Activated CD8-positive, alpha-beta memory T cell treated with anti-CD3 and anti-CD28 coated beads, Interleukin-2, amount 50 U/mL, for 1 hour (primary cell): Measurements from ENCODE around the gene DNASE1L3.

ENCODE experiments used
- DNase-seq: peaks from one replicate; pipeline ENCODE4 v3.0.0-alpha.2; 2020; ENCODE audit errors: extremely low read depth

The DNASE1L3 gene

DNA sequence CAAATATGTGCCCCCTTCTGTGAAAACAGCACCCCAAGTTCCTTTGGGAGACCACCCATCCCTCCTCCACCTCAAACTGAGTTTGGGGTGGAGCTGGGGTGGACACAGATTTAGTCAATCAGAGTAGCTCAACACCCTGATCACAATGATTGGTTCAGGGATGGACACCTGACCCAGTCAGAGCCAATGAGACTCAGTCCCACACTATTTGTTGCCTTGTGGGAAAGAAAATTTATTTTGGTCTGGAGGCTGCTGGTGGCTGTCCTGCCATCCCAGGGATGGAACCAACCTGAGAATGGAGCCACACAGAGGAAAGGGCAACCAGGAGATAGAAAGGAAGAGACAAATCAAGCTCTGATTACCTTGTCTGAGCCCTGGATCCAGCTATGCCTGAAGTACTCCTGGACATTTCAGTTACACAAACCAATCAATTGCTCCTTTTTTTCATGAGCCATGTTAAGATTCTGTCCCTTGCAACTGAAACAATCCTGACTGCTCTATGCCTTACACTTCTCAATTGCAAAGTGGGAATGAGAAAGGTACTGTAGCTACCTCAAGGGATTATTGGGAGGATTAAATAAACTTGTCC lies 10.6 kb downstream of the DNASE1L3 start:
- DNase-seq, result no peak

DNA sequence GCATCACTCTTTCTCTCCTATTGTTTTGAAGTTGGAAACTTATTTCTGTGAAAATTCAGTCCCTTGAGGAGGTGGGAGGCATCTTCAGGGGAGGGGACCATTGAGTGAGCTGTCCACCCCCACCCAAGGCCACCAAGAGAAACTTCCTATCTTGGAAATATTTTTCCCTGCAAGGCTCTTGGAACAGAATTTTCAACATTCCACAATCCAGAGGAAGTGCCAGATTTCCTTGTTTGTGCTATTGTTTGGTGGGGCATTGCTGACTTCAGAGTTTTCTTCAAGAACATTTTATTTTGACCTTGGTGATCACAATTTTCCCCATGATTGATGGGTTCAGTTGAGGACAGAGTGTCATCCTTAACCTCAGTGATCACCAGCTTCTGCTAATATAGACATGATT lies 12.0 kb downstream of the DNASE1L3 start:
- no peak for DNase-seq

DNA sequence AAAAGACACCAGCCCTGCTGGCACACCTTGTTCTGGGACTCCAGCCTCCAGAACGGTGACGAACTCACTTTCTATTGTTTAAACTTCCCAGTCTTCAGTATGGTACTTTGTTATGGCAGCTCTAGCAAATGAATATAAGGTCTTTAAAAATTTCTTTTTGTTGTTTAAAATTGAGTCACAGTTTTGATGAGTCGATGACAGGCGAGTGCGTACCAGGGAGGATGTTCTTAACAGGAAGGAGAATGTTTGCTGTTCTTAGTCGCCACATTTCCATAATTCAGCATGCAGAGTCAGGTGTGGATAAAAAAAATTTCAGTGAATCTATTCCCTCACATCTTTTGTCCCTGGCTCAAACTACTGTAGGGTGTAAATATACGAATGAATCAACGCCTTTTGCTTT lies 12.4 kb downstream of the DNASE1L3 start:
- no peak for DNase-seq

DNA sequence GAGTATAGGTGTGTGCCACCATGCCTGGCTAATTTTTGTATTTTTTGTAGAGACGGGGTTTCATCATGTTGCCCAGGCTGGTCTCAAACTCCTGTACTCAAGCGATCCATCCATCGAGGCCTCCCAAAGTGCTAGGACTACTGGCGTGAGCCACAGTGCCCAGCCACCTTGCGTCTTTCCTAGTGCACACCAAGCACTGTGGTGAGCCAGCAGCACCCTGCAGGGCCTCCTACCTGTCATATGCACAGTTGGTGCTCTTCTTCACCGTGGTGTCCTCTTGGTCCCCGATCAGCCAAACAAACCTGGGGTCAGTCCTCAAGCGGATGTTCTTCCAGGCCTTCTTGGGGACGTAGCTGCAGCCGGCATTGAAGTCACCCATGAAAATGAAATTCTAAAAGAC lies 13.2 kb downstream of the DNASE1L3 start:
- no peak for DNase-seq

DNA sequence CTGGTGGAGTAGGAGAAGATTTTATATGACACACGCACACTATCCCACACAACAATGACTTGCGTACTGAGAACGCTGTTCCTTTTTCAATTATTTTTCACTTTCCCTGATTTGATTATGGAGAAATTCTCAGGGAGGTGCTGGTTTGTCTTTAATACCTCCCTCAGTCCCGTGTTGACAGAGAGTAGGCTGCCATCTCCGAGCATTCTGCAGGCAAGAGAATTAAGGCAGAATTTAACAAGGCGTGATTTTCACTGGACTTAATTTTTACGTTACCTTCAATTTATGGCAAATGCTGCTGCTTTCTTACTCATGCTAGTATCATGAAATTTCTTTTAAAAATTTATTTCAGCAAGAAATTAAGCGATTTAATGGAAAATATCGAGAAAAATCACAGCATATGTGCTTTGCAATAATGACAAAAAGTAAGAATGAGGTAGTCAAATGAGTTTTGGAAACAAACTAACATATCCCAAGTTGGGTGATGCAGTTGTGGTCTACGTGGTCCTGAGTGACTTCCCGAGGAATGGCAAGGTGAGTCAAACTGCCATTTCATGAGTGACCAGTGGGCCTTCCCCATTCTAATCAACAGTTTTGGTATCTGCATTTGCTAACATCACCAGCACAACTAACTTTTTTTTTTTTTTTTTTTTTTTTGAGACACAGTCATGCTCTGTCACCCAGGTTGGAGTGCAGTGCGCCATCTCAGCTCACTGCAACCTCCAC lies 16.9 kb downstream of the DNASE1L3 start:
- DNase-seq, result no peak

DNA sequence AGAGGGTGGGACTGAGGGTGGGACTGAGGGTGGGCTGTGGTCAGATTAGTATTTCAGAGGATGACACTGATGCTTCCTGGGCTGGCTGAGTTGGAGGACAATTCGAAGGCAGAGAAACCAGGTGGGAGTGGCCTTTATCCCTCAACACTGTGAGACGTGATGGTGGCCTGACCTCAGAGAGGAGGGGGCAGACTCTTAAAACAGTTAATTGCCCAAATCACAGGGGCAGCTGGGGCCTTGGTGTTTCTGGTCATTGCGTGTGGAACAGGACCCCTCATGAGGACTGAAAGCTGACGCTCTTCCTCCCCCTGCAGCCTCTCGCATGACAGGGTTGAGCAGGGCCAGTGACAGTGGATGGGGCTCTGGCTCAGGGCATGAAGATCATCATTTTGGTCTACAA lies 18.7 kb downstream of the DNASE1L3 start:
- DNase-seq, result no peak

DNA sequence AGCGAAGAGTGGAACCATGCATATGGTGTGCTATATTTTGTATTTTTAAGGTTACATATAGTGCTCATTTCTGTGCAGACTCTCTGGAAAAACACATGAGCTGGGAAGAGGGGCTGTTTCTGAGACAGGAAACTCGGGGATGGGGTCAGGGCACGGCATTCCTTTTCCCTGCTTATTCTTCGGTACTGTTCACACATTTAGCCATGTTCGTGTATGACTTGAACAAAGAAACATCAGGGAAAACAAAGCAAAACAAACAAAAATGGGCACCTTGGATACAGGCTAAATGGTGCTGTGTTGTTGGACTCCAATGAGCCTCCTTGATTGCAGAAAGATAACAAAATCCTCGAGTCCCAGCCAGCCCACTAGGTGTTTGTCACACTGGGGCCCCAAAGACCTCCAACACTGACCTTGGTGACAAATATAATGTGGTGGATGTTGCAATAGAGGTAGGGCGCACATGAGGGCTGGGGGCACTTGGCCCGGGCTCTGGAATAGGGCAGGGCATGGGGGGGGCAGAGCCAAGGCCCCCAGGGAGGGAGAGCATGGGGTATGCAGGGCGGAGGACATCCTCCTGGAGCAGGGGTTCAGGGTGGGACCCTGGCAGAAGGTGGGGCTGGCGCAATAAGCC lies 19.3 kb downstream of the DNASE1L3 start:
- DNase-seq, result no peak

DNA sequence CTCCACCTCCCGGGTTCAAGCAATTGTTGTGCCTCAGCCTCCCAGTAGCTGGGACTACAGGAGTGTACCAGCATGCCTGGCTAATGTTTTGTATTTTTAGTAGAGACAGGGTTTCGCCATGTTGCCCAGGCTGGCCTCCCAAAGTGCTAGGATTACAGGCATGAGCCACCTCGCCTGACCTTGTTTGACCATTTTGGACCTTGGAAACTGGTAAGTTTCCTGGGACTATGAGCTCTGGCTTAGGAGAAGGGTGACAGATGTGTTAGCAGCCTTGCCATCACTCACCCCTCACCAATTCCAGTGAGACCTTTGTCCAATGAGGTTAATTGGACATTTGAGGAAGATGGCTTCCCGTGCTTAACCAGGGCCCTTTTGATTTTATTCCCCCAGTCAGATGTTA lies 19.9 kb downstream of the DNASE1L3 start:
- DNase-seq, result no peak

DNA sequence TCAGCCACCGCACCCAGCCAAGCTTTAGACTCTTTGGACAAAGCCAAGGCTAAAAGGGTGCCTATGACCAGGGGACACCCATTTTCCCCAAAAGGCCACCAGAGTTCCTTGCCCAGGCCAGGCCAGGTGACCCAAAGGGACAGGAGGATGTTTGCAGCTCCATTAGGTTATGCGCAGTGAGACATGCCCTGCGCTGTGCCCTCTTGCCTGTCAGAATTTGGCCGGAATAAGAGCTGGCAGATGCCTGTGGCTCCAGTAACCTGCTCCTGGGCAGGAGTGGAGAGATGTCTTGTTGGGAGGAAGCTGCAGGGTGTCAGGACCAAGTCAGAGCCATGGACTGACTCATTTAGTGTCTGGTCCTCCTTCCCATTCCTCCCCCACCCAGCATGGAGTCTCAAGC lies 20.5 kb downstream of the DNASE1L3 start:
- no peak for DNase-seq

DNA sequence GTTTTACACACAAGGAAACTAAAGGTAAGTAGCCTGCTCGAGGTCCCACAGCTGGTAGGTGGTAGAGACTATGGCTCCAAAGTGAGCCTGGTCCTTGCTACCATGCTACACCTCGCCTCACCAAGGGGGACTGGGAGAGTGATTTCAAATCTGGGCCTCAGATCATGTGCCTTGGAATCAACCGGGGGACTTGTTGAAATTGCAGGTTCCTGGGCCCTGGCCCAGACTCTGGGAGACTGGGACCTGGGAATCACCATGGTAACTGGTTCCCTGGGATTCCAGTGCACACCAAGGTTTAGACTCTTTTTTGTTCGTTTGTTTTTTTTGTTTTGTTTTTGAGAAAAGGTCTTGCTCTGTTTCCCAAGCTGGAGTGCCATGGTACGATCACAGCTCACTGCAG lies 21.1 kb downstream of the DNASE1L3 start:
- no peak for DNase-seq

DNA sequence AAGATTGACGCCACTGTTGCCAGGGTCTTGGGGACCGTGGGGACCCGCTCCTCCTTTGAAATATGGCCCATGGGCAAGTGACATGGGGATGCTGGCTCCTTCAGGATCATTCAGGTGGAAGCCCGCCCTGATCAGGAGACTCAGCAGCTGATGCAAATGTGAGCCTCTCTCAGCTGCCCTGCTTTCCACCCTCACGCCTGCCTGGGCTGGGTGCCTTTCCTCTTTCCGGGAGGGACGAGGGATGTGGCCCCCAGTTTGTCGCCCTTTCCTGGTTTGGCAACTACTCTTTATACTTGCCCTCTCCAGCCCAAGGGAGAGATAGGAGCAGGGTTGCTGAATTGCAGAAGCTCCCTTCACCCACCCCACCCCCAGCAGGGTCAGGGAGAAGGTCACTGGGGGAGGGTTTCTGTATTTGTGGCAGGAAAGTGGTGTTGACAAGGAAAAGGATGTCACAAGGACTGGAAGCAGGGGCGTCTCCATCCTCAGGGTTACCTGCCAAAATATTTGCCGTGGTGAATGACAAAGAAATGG lies 21.8 kb downstream of the DNASE1L3 start:
- DNase-seq, result no peak

DNA sequence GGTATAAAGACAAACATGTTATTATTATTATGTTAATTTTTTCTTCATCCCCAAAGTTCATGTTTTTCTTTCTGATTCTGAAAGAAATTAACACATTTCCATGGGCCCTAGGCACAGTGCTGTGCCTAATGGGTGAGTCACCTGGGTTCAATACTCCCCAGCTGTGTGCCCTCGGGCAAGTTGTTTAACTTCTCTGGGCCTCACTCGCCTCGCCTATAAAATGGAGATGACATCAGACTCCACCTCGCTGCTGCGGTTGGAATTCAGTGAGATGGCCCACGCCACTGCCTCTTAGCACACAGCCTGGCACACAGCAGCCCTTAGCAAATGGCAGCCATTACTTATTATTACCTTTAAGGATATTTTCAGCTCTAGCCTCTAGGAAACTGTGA lies 22.6 kb downstream of the DNASE1L3 start:
- DNase-seq, result no peak

DNA sequence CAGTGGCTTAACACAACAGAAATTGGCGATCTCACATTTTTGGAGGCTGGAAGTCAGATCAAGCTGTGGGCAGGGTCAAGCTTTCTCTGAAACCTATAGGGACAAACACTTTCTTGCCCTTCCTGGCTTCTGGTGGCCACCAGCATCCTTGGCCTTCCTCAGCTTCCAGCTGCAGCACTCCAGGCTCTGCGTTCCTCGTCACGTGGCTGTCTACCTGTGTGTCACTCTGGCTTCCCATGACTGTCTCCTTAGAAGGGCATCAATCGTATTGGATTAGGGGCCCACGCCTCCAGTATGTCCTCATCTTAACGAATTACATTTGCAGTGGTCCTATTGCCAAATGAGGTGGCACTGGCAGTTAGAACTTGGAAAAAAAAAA lies 25.8 kb downstream of the DNASE1L3 start:
- DNase-seq, result no peak

DNA sequence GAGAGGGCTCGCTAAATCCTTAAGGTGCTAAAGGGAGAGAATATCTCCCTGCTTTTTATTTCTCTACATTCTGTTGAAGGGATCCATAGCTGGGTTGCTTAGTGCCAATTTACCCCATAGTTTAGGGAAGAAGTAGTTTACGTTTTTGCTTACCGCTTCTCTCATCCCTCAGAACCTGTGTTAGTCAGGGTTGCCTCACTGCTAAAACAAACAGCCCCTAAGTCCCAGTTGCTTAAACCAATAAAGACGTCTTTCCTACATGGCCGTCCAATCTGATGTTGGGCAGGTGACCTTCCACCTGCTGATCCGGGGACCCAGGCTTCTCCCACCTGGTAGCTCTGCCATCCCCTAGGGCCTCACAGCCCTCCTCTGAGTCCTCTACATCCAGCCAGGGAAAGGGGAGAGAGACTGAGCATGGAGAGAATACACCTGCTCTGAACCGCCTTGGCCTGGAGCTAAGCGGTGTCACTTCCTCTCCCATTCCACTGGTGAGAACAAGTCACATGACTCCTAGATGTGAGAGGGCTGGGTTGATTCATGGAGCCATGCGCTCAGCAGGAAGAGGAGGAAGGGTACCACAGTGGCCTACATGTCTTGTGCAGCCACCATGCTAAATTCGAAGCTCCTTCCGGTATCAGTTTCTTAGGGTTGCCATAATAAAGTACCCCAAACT lies 26.3 kb downstream of the DNASE1L3 start:
- no peak for DNase-seq

DNA sequence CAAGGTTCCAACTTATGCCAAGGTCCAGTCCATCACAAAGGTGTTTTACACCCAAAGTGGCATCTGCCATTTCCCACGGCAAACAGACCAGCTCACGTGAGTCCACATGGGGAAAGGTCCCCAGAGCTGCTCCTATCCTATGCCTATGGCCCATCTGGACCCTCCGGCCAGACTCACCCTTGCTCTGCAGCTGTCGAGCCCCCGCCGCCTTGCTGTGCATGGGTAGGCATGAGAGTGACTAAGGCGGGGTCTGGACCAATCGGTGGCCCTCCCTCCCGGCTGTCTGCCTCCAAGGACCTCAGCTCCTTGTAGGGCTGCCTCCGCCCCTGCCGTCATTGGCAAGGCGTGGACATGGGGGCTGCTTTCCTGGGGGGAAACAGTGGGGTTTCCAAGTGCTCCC lies 26.9 kb downstream of the DNASE1L3 start:
- DNase-seq, result no peak

DNA sequence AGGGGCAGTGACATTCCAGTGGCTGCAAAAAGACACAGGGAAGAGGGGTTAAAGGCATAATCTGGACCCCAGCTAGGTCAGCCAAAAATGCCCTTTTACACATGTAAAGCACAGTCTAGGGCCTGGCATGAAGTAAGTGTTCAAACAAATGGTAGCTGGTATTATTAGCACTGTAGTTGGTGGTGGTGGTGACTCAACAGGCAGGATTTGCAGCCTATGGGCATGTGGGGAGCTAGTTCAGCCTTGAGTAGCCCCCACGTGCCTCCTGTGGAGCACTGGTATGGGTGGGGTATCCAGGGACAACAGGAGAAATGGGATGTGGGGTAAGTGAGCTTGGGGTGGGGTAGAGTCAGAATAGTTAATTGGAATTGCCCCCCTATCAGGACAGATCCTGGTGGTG lies 27.6 kb downstream of the DNASE1L3 start:
- DNase-seq, result no peak

DNA sequence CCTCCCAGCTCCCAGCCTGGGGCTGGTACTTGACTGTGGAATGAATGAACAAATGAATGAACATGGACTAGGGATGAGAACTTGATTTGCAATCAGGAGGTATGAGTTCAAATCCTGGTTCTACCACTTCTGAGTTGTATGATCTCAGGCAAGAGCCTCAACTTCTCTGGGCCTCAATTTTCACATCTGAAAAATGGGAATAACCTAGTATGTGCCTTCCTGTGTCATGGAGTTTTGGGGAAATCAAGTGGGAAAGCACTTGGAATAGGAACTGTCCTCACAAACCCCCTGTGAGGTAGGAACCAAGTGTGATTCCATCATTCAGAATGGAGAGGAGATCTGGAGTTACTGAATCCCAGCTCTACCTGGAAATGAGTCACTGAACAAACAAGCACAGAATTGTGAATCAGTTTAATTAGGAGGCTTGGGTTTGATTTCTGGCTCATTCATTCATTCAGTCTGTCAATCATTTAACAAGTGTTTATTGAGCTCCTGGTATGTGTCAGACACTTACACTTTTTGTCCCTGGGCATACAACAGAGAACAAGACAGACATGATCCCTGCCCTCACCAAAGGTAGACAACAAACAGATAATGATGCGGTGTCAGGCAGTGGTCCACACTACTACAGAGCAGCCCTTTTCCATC lies 29.7 kb downstream of the DNASE1L3 start:
- no peak for DNase-seq

DNA sequence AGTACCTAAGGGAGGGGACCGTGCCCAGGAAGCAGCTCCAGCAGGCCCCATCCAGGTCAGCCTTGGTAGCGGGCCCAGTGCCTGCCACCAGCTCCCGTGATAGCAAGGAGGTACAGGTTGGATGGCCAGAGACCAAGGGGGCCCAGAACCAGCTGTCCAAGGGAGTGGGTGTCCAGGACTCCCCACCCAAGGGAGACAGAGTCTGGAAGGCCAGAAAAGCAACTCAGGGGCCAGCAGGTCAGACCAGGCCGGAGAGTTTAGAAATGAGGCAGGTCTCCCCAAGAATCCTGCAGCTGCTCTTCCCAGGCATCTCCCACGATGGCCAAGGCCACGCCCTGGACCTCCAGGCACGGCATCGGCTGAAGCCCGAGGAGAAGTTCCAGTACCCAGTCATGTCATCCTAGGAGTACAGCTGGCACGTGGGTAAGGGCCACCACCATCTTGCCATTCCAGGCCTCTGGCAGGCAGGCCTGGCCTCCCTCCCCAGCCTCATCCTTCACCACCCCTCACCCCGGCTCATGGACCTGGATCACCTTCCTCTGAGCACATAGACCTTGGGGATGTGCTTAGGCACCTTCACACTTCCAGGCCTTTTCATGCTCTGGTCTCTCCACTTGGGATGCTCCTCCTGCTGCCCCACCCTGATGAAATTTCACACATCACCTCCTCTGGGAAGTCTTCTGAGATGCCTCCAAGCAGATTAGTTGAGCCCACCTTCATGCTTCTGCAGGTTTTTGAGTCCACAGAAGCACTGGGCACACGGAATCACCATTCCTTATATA lies 30.5 kb downstream of the DNASE1L3 start:
- no peak for DNase-seq

DNA sequence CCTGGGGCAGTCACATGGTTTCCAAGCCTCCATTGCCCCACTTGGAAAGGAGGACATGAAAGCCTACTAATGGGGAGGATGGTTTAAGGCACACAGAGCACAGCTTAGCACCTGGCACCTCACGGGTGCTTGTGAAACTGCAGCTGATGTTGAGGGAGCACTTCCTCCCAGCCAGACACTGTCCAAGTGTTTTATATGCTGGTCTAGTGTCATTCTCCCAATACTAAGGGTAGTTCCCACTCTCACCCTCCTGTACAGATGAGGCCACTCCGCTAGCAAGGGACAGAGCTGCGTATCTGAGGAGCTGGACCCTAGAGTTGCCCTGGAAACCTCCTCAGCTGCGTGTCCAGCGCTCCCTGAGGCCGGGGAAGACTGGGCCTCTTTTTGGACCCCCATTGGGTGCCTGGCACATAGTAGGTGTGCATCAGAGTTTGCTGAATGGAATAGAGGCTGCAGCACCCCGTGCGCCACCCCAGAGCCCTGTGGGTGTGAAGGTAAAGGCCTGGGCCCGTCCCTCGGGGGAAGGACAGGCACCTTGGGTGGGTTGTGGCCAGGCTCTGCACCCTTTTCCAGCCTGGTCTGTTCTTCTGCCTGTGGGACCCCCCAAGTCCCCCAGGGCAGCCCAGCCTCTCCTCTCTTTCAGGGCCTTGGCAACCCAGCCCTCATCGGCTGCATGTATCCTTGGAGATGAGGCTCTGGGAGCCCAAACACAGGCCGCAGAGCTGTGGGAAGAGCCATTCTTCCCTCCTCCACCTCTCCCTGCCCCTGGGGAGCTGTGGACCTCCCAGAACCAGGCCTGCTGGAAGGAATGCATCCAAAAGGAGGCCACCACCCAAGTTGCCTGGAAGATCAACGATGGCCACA lies 31.3 kb downstream of the DNASE1L3 start:
- no peak for DNase-seq

DNA sequence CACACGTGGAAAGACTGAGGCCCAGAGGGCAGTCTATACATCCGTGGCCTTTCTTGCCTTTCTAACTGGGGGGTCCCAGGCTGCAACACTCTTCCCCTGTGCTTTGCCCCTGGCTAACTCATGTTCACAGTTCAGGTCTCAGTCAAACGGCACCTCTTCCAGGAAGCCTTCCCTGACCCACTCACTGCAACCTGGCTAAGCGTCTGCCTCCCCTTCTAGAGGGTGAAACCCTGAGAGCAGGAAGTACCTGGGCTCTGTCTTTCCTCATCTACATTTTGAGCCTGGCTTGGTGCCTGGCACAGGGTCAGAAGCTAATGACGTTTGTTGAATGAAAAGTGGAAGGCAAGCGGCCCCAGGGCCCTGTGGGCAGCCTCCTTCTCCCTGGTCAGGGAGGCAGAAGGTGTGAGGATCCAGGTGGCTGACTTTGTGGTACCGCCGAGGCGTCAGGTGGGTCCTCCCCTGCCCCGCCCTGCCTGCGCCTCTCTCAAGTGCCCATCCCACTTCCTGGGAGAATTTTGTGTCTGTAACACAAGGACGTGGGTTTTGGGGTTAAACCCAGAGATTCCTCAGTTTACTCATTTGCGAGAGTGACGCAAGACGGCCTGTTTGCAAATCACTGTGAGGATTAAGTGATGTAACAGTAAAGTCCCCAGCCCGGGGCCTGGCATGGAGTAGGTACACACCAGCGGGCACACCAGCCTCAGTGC lies 32.1 kb downstream of the DNASE1L3 start:
- no peak for DNase-seq
